Measurements from ENCODE around the gene KIFAP3. TPM values are rescaled to one million over a fixed set of nuclear protein-coding genes. Genes with fewer than 3 reads are reported as not detected.
A peak's percentile ranks its signal among the peaks of the same experiment; 100 is the strongest.

The KIFAP3 gene
- polyA plus RNA-seq, 3 donors = 2.1 to 4.7 (median 2.2) TPM

GRCh38 chr1:169894424-169895145 lies 179.9 kb downstream of the KIFAP3 start:
- WGBS (ENCODE audit: insufficient coverage) = 80% methylated on average over 3 of the region's 15 CpGs
- H3K27ac Mint-ChIP-seq = peak overlapping the region; percentile 99 to 100 (median 100)
- H3K27me3 Mint-ChIP-seq (ENCODE audit: low read depth in 3 of 3) = peaks cover 0 to 16% (median 4%) of the 10 kb centered on the region in 3 donors
- peaks cover 38% of the 10 kb centered on the region for H3K79me2 ChIP-seq (ENCODE audit: insufficient read depth, low read length)
- H3K4me2 ChIP-seq (replicated peaks; ENCODE audit: extremely low read depth, low read length, poor library complexity, severe bottlenecking) = peak overlapping the region; percentile 77
- H3K4me3 ChIP-seq (replicated peaks in 1 of 3; ENCODE audit: low read depth in 2 of 3, low read length in 3 of 3) = peak overlapping the region; percentile 78 to 89 (median 87)
- H3K4me1 ChIP-seq (ENCODE audit: control insufficient read depth in 1 of 2, insufficient read depth in 2 of 2, low read length in 2 of 2) = peaks cover 16 to 38% of the 10 kb centered on the region in 2 donors
- TF ChIP-seq CTCF (IDR thresholded peaks at IDR 0.05) = no peak
- peak overlapping the region; percentile 97 for H2AFZ ChIP-seq (ENCODE audit: insufficient read depth, low read depth, low read length, poor library complexity, severe bottlenecking)
- H3K4me1 Mint-ChIP-seq = peaks cover 44% of the 10 kb centered on the region
- H3K4me3 Mint-ChIP-seq = peak overlapping the region; percentile 87 to 97
- no peak for DNase-seq
- H3K27ac ChIP-seq (ENCODE audit: low read depth in 1 of 2, low read length in 2 of 2) = peak overlapping the region; percentile 83 to 99
- H3K9ac ChIP-seq (ENCODE audit: insufficient read depth, low read length, poor library complexity, severe bottlenecking) = peak overlapping the region; percentile 96
- peaks cover 0 to 4% of the 10 kb centered on the region in 2 donors for H3K27me3 ChIP-seq (ENCODE audit: control insufficient read depth in 2 of 2, insufficient read depth in 2 of 2, low read length in 2 of 2)
- intact Hi-C loops (cut with micrococcal nuclease) = loop anchor here (5.0 to 10.0 kb wide), 4 partner anchors 178 to 640 kb away; partner anchors contain the start of genes KIFAP3 (in 2 of the 2), BLZF1 (in 1 of the 2), GORAB (in 1 of the 2) and NME7 (in 1 of the 2)
- no peaks in the 10 kb centered on the region for H3K9me3 ChIP-seq (replicated peaks in 1 of 2; ENCODE audit: control insufficient read depth in 1 of 2, insufficient read depth in 1 of 2, low read length in 2 of 2)
- H3K9me3 Mint-ChIP-seq = no peaks in the 10 kb centered on the region
- peaks cover 0 to 3% of the 10 kb centered on the region in 2 donors for H3K36me3 Mint-ChIP-seq
- H3K36me3 ChIP-seq (replicated peaks in 1 of 2; ENCODE audit: control insufficient read depth in 1 of 2, insufficient read depth in 2 of 2, low read length in 2 of 2) = no peaks in the 10 kb centered on the region
- H4K20me1 ChIP-seq (ENCODE audit: insufficient read depth, low read length) = no peaks in the 10 kb centered on the region

- H3K27me3 Mint-ChIP-seq (ENCODE audit: low read depth in 3 of 3) = peaks cover 0 to 15% (median 4%) of the 10 kb centered on the region in 3 donors
- intact Hi-C loops (cut with micrococcal nuclease) = loop anchor here (5.0 to 10.0 kb wide), 4 partner anchors 178 to 641 kb away; partner anchors contain the start of genes KIFAP3 (in 2 of the 2), BLZF1 (in 1 of the 2), GORAB (in 1 of the 2) and NME7 (in 1 of the 2)
- peaks cover under 1 to 5% of the 10 kb centered on the region in 2 donors for H3K36me3 Mint-ChIP-seq
These were observed 180.7 kb downstream of the KIFAP3 start, which contains the start of gene SCYL3 for GRCh38 chr1:169893645-169894423. TSS of gene SCYL3 (minus strand) at chr1:169893896. CDS start at chr1:169888840, 5,056 bp downstream.

More at GRCh38 chr1:169893645-169894423, 180.7 kb downstream of the KIFAP3 start, which contains the start of gene SCYL3:
- peaks cover 0 to 2% of the 10 kb centered on the region in 2 donors for H3K27me3 ChIP-seq (ENCODE audit: control insufficient read depth in 2 of 2, insufficient read depth in 2 of 2, low read length in 2 of 2)
- peak within 1 kb of the TSS; percentile 77 for H3K4me2 ChIP-seq (replicated peaks; ENCODE audit: extremely low read depth, low read length, poor library complexity, severe bottlenecking)
- WGBS (ENCODE audit: insufficient coverage) = under 1% methylated on average over 37 of the region's 52 CpGs
- peak within 1 kb of the TSS; percentile 96 for H3K9ac ChIP-seq (ENCODE audit: insufficient read depth, low read length, poor library complexity, severe bottlenecking)
- peaks cover 46% of the 10 kb centered on the region for H3K79me2 ChIP-seq (ENCODE audit: insufficient read depth, low read length)
- H3K36me3 ChIP-seq (replicated peaks in 1 of 2; ENCODE audit: control insufficient read depth in 1 of 2, insufficient read depth in 2 of 2, low read length in 2 of 2) = peaks cover 0 to 2% of the 10 kb centered on the region in 2 donors
- peak within 1 kb of the TSS; percentile 78 to 89 (median 87) for H3K4me3 ChIP-seq (replicated peaks in 1 of 3; ENCODE audit: low read depth in 2 of 3, low read length in 3 of 3)
- peak within 1 kb of the TSS; percentile 97 for H2AFZ ChIP-seq (ENCODE audit: insufficient read depth, low read depth, low read length, poor library complexity, severe bottlenecking)
- peak within 1 kb of the TSS; percentile 99 to 100 (median 100) for H3K27ac Mint-ChIP-seq
- peak; percentile 94 to 98 (median 97) for DNase-seq
- no peaks in the 10 kb centered on the region for H3K9me3 ChIP-seq (replicated peaks in 1 of 2; ENCODE audit: control insufficient read depth in 1 of 2, insufficient read depth in 1 of 2, low read length in 2 of 2)
- H3K27ac ChIP-seq (ENCODE audit: low read depth in 1 of 2, low read length in 2 of 2) = peak within 1 kb of the TSS; percentile 83 to 99
- H4K20me1 ChIP-seq (ENCODE audit: insufficient read depth, low read length) = no peaks in the 10 kb centered on the region
- H3K9me3 Mint-ChIP-seq = no peaks in the 10 kb centered on the region
- H3K4me1 Mint-ChIP-seq = peaks cover 47% of the 10 kb centered on the region
- peaks cover 16 to 38% of the 10 kb centered on the region in 2 donors for H3K4me1 ChIP-seq (ENCODE audit: control insufficient read depth in 1 of 2, insufficient read depth in 2 of 2, low read length in 2 of 2)
- H3K4me3 Mint-ChIP-seq = peak within 1 kb of the TSS; percentile 87 to 97
- TF ChIP-seq CTCF (IDR thresholded peaks at IDR 0.05) = no peak
